ENCODE measurements around the gene IGFBP1.

DNA sequence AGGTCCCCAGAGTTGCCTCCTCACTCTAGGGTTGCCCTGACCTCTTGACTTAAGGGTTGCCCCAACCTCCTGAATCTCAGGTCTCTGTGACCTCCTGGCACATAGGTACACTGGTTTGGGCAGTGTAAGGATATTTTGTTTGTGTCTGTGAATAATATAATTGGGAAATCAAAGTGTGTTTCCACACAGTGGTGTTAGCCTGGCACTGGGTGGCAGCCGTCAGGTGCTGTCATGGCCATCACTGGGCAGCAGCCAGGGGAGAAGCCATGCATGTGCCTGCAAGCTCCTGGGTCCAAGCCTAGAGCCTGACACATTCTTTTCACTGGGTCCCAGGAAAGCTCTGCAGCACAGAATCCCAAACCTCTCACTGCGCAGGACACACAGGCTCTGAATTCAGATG lies 11.8 kb upstream of the IGFBP1 start:
- TF ChIP-seq, protein P1, sequence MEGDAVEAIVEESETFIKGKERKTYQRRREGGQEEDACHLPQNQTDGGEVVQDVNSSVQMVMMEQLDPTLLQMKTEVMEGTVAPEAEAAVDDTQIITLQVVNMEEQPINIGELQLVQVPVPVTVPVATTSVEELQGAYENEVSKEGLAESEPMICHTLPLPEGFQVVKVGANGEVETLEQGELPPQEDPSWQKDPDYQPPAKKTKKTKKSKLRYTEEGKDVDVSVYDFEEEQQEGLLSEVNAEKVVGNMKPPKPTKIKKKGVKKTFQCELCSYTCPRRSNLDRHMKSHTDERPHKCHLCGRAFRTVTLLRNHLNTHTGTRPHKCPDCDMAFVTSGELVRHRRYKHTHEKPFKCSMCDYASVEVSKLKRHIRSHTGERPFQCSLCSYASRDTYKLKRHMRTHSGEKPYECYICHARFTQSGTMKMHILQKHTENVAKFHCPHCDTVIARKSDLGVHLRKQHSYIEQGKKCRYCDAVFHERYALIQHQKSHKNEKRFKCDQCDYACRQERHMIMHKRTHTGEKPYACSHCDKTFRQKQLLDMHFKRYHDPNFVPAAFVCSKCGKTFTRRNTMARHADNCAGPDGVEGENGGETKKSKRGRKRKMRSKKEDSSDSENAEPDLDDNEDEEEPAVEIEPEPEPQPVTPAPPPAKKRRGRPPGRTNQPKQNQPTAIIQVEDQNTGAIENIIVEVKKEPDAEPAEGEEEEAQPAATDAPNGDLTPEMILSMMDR (IDR thresholded peaks at IDR 0.05 in 8 of 11, conservative IDR thresholded peaks at IDR 0.05 in 3 of 11), result no peak
- TF ChIP-seq POLR2A (IDR thresholded peaks at IDR 0.05) (no peak), POLR2AphosphoS5 (IDR thresholded peaks at IDR 0.05) (no peak)
